ENCODE results near the gene KLHL26. TPM values are rescaled to one million over a fixed set of nuclear protein-coding genes. Genes with fewer than 3 reads are reported as not detected.

KLHL26 gene
- total and polyA plus RNA-seq, 2 of the 13 experiments (the other 11 are each of a cell fraction or from before 2014, with no cell fraction given), result 1.5 to 1.7 TPM

DNA sequence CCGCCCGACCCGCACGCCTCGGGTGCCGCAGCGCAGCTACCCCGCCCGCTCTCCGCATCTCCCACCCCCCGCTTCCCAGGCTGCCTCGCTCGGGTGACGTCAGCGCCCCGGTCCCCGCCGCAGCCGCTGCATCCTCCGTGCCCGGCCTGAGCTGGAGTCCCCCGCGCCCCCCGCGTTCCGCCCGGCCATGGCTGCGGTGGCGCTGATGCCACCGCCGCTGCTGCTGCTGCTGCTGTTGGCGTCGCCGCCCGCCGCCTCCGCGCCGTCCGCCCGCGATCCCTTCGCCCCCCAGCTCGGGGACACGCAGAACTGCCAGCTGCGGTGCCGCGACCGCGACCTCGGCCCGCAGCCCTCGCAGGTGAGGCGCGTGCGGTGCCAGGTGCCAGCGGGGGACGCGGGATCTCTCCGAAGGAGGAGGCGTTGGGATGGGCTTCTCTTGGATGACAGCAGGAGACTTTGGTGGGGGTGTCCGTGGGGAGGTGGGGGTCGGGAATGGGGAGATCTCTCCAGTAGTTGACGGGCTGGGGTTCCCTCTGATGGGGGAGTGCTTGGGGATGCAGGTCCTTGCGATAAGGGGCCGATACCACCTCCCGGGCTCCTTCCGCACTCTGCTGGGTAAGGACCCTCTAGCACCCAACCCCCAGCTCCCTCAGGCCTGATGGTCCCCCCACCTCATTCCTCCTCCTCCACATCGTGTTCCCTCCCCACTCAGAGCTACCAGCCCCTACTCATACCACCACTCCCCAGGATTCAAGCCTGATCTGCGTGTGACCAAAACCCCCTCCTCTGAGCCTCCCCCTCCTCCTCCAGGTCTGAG lies 23.8 kb upstream of the KLHL26 start, which contains the start of gene TMEM59L:
Gene TMEM59L, plus strand, starts transcription at position 99 of the 817 bp plus-strand sequence. Its CDS starts 89 bp downstream, at position 188.
- ATAC-seq, result no peak
- Histone ChIP-seq H3K36me3 (replicated peaks in 1 of 2; ENCODE audit: control insufficient read depth in 1 of 2, insufficient read depth in 2 of 2, low read length in 2 of 2) (no peaks in the 10 kb centered on the region), H3K4me3 (replicated peaks in 1 of 3; ENCODE audit: insufficient read depth in 1 of 3, low read depth in 2 of 3, low read length in 3 of 3) (peak within 1 kb of the TSS; percentile 48 to 75 (median 57)), H3K27ac (ENCODE audit: extremely low read length, insufficient read depth, low read length) (no peak within 1 kb of the TSS), H3K79me2 (ENCODE audit: insufficient read depth, low read length) (no peaks in the 10 kb centered on the region), H4K20me1 (ENCODE audit: insufficient read depth, low read length) (no peaks in the 10 kb centered on the region), H3K27me3 (ENCODE audit: control insufficient read depth in 1 of 2, insufficient read depth in 2 of 2, low read length in 2 of 2) (peaks cover 0 to 7% of the 10 kb centered on the region in 2 experiments; a peak in 2 of 5 replicates), H3K9me3 (ENCODE audit: low read length) (no peaks in the 10 kb centered on the region), H3K4me1 (ENCODE audit: insufficient read depth, low read length) (peaks cover 50% of the 10 kb centered on the region), H2AFZ (ENCODE audit: low read length) (no peak within 1 kb of the TSS), H3K4me2 (ENCODE audit: low read depth, low read length) (peak within 1 kb of the TSS; percentile 100), H3K9ac (ENCODE audit: insufficient read depth, low read depth, low read length) (peak within 1 kb of the TSS; percentile 57)
- BruUV-seq (replicated peaks), result no TSS peak
- 13% methylated on average over 29 of the region's 70 CpGs for WGBS (ENCODE audit: low lambda C conversion rate)
- no peak for FAIRE-seq
- intact Hi-C loops (cut with micrococcal nuclease; ENCODE audit: unreplicated experiment), result no loop called here
- POLR2A ChIA-PET, result interaction anchor here (1.0 kb wide), 1 partner anchor 24 kb away, joined by 4 read pairs; the partner anchor contains the start of gene REX1BD
- in situ Hi-C loops (cut with HindIII; ENCODE audit: extremely low pct_ligation_motif_present, low pct_unique_long_range_greater_than_20kb), result no loop called here
- CTCF ChIA-PET (ENCODE audit: low intra/inter-chr PET ratio, low total read pairs), result no interaction called here
- no peak for DNase-seq (ENCODE audit: low spot score)
- TF ChIP-seq AKAP8 (CRISPR knock-in tag; IDR thresholded peaks at IDR 0.05), result peak; percentile 72; the same call in 1 of the 2 replicates
- TF ChIP-seq SRSF4 (IDR thresholded peaks at IDR 0.05; ENCODE audit: low read depth, low read length, poor library complexity, severe bottlenecking), result no peak
- no peak for TF ChIP-seq MAZ (IDR thresholded peaks at IDR 0.05; ENCODE audit: borderline replicate concordance, low read depth, low read length)
- 0 out of 2 replicates have a peak, but pooled peaks have one; percentile 25 for TF ChIP-seq MAZ (CRISPR knock-in tag; IDR thresholded peaks at IDR 0.05; ENCODE audit: low read depth)
- TF ChIP-seq CHCHD3 (CRISPR knock-in tag; IDR thresholded peaks at IDR 0.05), result 0 out of 2 replicates have a peak, but pooled peaks have one; percentile 29
- TF ChIP-seq, protein P1, sequence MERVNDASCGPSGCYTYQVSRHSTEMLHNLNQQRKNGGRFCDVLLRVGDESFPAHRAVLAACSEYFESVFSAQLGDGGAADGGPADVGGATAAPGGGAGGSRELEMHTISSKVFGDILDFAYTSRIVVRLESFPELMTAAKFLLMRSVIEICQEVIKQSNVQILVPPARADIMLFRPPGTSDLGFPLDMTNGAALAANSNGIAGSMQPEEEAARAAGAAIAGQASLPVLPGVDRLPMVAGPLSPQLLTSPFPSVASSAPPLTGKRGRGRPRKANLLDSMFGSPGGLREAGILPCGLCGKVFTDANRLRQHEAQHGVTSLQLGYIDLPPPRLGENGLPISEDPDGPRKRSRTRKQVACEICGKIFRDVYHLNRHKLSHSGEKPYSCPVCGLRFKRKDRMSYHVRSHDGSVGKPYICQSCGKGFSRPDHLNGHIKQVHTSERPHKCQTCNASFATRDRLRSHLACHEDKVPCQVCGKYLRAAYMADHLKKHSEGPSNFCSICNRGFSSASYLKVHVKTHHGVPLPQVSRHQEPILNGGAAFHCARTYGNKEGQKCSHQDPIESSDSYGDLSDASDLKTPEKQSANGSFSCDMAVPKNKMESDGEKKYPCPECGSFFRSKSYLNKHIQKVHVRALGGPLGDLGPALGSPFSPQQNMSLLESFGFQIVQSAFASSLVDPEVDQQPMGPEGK (CRISPR knock-in tag; IDR thresholded peaks at IDR 0.05), result peak; percentile 41; the same call in 1 of the 2 replicates
- no peak for TF ChIP-seq TGIF2 (CRISPR knock-in tag; IDR thresholded peaks at IDR 0.05)
- no peak for TF ChIP-seq HIVEP1 (CRISPR knock-in tag; IDR thresholded peaks at IDR 0.05)
- peak; percentile 79; the same call in 1 of the 2 replicates for TF ChIP-seq CREB1 (IDR thresholded peaks at IDR 0.05)
- no peak for TF ChIP-seq CREB1 (CRISPR knock-in tag; IDR thresholded peaks at IDR 0.05)
- TF ChIP-seq GABPB1 (CRISPR knock-in tag; IDR thresholded peaks at IDR 0.05), result peak; percentile 50; the same call in 1 of the 2 replicates
- TF ChIP-seq, protein P2, sequence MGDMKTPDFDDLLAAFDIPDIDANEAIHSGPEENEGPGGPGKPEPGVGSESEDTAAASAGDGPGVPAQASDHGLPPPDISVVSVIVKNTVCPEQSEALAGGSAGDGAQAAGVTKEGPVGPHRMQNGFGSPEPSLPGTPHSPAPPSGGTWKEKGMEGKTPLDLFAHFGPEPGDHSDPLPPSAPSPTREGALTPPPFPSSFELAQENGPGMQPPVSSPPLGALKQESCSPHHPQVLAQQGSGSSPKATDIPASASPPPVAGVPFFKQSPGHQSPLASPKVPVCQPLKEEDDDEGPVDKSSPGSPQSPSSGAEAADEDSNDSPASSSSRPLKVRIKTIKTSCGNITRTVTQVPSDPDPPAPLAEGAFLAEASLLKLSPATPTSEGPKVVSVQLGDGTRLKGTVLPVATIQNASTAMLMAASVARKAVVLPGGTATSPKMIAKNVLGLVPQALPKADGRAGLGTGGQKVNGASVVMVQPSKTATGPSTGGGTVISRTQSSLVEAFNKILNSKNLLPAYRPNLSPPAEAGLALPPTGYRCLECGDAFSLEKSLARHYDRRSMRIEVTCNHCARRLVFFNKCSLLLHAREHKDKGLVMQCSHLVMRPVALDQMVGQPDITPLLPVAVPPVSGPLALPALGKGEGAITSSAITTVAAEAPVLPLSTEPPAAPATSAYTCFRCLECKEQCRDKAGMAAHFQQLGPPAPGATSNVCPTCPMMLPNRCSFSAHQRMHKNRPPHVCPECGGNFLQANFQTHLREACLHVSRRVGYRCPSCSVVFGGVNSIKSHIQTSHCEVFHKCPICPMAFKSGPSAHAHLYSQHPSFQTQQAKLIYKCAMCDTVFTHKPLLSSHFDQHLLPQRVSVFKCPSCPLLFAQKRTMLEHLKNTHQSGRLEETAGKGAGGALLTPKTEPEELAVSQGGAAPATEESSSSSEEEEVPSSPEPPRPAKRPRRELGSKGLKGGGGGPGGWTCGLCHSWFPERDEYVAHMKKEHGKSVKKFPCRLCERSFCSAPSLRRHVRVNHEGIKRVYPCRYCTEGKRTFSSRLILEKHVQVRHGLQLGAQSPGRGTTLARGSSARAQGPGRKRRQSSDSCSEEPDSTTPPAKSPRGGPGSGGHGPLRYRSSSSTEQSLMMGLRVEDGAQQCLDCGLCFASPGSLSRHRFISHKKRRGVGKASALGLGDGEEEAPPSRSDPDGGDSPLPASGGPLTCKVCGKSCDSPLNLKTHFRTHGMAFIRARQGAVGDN (CRISPR knock-in tag; IDR thresholded peaks at IDR 0.05), result peak; percentile 57
- 0 out of 2 replicates have a peak, but pooled peaks have one; percentile 14 for TF ChIP-seq ZFX (CRISPR knock-in tag; IDR thresholded peaks at IDR 0.05; ENCODE audit: low read depth)
